Stimulated activated CD4-positive, alpha-beta T cell treated with anti-CD3 and anti-CD28 coated beads, Interleukin-15, amount 100 ng/mL, for 24 hours (primary cell): ENCODE data around the gene KIAA1549.

Source experiments
- DNase-seq: peaks from one replicate; pipeline ENCODE4 v3.0.0-alpha.2; 2020

KIAA1549 gene

GRCh38 chr7:138974675-138975292, 6.4 kb downstream of the KIAA1549 start:
- DNase-seq = no peak

GRCh38 chr7:138974103-138974502, 7.1 kb downstream of the KIAA1549 start:
- no peak for DNase-seq

- DNase-seq = no peak
These were observed 10.2 kb downstream of the KIAA1549 start for GRCh38 chr7:138970952-138971351.

GRCh38 chr7:138970446-138970845, 10.7 kb downstream of the KIAA1549 start:
- no peak for DNase-seq

- DNase-seq = no peak
These were observed 14.0 kb downstream of the KIAA1549 start for GRCh38 chr7:138967159-138967558.

DNA sequence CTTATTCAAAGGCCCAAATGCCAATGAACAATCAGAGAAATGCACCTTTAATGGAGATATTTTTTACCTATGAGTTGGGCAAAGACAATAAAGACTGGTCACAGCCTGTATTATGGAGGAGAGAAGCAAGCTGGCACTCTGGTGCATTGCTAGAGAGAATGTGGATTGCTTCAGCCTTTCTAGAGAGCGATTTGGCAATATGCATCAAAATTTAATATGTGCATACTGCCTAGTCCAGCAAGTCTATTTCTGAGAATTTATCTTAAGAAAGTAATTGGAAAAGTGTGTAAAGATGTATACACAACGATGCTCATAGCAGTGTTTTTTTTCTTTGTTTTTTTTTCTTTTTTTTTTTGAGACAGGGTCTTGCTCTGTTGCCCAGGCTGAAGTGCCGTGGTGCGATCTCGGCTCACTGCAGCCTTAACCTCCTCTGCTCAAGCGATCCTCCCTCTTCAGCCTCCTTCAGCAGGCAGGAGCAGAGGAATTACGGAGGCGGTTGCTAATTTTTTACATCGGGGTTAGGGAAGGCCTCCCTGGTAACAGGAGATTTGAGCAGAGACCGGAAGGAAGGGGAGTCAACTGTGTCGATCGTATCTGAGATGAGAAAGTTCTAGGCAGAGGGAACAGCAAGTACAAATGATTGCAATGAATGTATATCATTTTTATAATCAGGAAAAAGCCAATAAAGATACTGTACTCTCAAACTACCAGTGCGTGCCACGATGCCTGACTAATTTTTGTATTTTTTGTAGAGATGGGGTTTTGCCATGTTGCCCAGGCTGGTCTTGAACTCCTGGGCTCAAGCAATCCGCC, 16.4 kb downstream of the KIAA1549 start:
- no peak for DNase-seq

DNA sequence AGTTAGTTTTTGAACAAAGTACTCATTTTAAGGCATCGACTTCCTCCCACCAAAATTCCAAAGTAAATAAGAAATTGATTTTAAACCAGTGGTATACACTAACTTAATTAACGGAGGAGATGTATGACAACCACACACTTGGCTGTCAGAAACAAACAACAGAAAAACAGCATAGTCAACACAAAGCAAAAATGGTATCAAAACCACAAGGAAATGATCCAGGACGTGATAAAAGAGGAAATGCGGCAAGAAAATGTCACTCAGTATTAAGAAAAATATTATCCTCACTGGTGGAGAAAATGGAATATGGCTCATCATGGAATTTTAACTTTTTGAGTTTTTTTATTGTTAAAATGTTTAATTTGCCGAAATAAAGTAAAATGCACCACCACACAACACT, 17.5 kb downstream of the KIAA1549 start:
- DNase-seq = no peak

- DNase-seq = no peak
These were observed 18.5 kb downstream of the KIAA1549 start for GRCh38 chr7:138962561-138963270.

- no peak for DNase-seq
These were observed 20.0 kb downstream of the KIAA1549 start for GRCh38 chr7:138961159-138961558.

GRCh38 chr7:138958391-138958956, 22.7 kb downstream of the KIAA1549 start:
- DNase-seq = no peak

DNA sequence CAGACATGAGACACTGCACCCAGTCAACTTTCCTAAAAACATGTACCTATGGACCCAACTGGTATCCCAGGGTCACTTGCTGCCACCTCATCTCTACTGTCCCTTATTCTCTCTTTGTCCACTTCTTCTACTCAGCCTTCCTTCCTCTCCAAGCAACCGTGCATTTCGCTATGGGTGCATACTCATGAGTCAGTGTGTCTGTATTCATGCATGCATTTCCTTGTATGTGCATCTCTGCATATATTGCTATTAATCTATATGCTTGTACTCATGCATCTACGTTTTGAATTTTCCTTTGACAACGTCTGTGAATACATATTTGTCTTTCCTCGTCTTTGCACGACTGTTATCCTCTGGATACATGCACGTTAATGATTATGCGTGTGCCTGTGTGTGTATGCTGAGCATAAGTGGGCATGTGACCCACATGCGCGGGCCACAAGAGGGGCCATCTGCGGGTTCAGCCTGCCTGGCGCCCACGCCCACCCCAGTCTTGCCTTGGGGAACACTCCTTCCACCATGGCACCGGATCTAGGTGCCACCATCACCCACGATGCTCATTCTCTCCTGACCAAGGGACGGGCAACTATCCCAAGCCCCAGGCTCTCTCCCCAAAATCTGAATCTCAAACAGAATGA, 23.3 kb downstream of the KIAA1549 start:
- DNase-seq = no peak

GRCh38 chr7:138957217-138957616, 24.0 kb downstream of the KIAA1549 start:
- no peak for DNase-seq

DNA sequence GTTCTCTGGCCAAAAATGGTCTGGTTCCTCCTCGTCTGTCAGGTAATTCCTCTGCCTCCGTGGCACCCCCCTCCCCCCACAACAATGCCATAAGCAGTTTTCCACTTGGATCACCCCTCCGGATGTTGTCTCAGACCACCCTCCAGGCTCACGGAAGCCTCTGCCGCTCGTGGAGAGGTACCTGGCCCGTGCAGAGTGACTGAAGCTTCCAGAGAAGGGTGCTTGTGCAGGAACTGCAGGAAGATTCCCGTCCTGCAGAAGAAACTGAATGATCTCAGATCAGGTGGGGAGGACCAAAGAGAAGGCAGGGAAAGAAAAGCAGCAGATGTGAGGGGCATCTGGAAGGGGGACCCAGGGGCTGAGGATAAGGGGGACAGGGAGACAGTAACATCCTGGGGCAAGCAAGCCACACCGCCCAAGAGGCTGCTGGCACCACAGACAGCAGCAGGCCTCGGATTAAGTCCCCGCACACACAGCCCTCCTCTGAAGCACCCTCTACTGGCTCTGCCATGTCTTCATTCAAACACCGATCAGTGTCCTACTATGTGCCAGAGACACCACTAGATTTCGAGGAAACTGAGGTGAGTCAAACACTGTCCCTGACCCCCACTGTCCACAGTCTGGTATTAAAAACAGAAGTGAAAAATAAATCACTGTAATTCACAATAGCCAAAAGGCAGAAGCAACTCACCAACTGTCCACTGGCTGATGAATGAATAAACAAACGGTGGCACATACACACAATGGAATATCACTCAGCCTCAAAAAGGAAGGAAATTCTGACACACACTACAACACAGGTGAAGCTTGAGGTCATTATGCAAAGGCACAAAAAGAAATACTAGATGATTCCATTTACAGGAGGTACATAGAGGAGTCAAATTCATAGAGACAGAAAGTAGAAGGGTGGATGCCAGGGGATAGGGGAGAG, 26.4 kb downstream of the KIAA1549 start:
- no peak for DNase-seq

DNA sequence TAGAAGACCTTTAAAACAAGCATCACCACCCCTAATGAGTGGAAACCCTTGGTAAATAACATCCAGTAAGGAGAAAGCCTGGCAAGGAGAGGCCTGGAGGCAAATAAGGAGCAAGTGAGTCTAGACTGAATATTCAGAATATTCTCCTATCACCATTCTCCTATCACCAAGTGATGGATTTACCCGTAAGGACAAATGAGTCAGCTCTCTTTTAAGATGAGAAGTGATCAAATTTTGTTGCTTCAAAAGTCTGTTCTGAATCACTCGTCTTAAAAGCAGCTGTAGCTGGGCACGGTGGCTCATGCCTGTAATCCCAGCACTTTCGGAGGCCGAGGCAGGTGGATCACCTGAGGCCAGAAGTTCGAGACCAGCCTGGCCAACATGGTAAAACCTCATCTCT, 28.4 kb downstream of the KIAA1549 start:
- DNase-seq = no peak

- DNase-seq = no peak
These were observed 29.2 kb downstream of the KIAA1549 start for GRCh38 chr7:138951953-138952352.

- no peak for DNase-seq
These were observed 31.6 kb downstream of the KIAA1549 start for GRCh38 chr7:138949421-138950088.

DNA sequence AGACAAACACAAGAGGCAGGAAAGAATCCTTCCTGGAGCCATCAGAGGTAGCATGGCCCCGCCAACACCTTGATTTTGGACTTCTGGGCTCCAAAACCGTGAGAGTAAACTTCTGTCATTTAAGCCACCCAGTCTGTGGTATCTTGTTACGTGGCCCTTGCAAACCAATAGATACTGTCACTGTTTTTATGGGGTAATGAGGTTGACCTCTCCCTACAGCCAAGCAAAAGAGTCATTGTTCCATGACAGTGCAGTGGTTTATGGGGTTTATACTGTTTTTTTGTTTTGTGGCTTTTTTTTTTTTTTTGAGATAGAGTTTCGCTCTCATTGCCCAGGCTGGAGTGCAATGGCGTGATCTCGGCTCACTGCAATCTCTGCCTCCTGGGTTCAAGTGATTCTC, 32.8 kb downstream of the KIAA1549 start:
- DNase-seq = no peak

DNA sequence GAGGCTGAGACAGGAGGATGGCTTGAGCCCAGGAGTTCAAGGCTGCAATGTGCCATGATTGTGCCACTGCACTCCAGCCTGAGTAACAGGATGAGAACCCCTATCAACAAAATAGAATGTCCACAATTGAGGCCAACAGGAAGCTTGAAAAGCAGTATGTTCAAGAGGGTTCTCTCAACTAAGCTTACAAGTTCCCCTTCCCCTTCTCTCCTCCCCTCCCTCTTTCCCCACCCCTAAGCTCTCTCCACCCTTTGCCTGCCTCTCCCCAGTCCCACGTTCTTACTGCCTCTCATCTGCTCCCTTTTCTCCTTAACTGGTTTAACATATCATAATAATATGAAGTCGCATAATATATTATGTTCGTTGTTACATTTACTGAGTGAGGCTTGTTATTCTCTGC, 35.4 kb downstream of the KIAA1549 start:
- no peak for DNase-seq

DNA sequence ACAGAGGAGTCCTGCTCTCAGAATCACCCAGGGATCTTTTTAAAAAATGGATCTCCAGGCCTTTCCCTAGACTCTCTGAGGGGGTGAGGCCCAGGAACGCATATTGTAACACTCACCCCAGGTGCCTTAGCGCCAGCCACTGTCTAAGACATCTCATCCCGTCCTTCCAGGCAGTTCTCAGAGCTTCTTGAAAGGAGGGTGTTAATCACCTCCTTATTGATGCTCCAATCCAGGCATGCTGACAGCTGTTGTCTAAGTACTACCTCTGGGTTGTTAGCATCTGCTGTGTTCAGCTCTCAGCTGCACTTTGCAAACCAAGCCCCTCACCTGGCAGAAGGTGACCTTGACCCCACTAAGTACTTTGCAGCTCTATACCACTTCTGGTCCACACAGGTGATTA, 36.0 kb downstream of the KIAA1549 start:
- no peak for DNase-seq

- no peak for DNase-seq
These were observed 36.6 kb downstream of the KIAA1549 start for GRCh38 chr7:138944592-138944991.

DNA sequence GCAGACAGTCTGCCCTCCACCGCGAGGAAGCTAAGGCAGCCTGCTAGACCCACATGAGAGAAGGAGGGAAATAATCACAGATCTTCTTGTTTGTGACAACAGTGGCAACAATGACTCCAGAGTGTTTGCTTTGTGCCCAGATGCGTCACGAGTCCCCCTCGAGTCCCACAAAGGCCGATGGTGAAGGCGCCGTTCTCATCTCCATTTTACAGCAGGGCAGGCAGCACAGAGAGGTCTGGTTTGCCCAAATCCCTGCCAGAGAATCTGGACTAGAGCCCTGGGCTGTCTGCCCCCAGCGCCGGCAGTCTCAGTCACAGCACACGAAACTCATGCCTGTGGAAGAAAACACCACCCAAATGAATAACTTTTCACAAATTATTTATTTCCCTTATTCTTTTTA, 38.1 kb downstream of the KIAA1549 start:
- no peak for DNase-seq
